ENCODE measurements around the gene CACNA1C.

DNA sequence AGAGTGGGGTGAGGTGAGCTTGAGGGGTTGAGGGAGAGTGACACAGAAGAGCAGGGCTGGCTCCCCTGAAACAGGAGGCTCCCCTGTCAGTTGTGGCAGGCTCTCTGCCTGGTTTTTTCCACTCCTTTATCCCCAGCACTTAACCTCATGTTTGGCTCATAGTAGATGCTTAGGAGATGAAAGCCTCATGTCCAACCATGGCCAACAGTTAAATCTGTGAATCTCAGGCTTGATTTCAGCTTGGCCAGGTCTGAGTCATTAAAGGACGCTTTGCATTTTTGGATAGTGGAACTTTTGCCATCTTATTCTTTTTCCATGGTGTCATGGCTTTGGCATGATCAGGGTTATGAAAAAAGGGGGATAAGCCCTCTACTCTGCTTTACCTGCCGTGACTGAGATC lies 117.2 kb downstream of the CACNA1C start:
- TF ChIP-seq, protein P1, sequence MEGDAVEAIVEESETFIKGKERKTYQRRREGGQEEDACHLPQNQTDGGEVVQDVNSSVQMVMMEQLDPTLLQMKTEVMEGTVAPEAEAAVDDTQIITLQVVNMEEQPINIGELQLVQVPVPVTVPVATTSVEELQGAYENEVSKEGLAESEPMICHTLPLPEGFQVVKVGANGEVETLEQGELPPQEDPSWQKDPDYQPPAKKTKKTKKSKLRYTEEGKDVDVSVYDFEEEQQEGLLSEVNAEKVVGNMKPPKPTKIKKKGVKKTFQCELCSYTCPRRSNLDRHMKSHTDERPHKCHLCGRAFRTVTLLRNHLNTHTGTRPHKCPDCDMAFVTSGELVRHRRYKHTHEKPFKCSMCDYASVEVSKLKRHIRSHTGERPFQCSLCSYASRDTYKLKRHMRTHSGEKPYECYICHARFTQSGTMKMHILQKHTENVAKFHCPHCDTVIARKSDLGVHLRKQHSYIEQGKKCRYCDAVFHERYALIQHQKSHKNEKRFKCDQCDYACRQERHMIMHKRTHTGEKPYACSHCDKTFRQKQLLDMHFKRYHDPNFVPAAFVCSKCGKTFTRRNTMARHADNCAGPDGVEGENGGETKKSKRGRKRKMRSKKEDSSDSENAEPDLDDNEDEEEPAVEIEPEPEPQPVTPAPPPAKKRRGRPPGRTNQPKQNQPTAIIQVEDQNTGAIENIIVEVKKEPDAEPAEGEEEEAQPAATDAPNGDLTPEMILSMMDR (IDR thresholded peaks at IDR 0.05), result no peak
- TF ChIP-seq POLR2AphosphoS5 (IDR thresholded peaks at IDR 0.05), result no peak

Data from upper lobe of left lung (tissue), 4 donors.